ENCODE results near the gene FAM168A. TPM values are rescaled to one million over a fixed set of nuclear protein-coding genes. Genes with fewer than 3 reads are reported as not detected.
A peak's percentile ranks its signal among the peaks of the same experiment; 100 is the strongest.

FAM168A gene
- total RNA-seq, 1 experiment from 2014 or later = 13.8 TPM

- intact Hi-C loops (cut with micrococcal nuclease) = no loop called here
- H3K4me1 Mint-ChIP-seq (ENCODE audit: insufficient read depth, unreplicated experiment) = no peaks in the 10 kb centered on the region
- BruUV-seq (replicated peaks) = no TSS peak
- H3K4me3 Mint-ChIP-seq (ENCODE audit: unreplicated experiment) = no peak overlapping the region
- no peak overlapping the region for H3K27ac Mint-ChIP-seq (ENCODE audit: low read depth, unreplicated experiment)
- TF ChIP-seq CTCF (IDR thresholded peaks at IDR 0.05; ENCODE audit: unreplicated experiment) = no peak
- no peak for DNase-seq (ENCODE audit: unreplicated experiment)
- CTCF ChIA-PET = interaction anchor here (0.7 kb wide), 1 partner anchor 52 kb away, joined by 3 read pairs; no protein-coding TSS in a partner anchor
- POLR2A ChIA-PET = no interaction called here
- H3K9me3 Mint-ChIP-seq (ENCODE audit: unreplicated experiment) = no peaks in the 10 kb centered on the region
- no peaks in the 10 kb centered on the region for H3K36me3 Mint-ChIP-seq (ENCODE audit: insufficient read depth, unreplicated experiment)
- no peaks in the 10 kb centered on the region for H3K27me3 Mint-ChIP-seq (ENCODE audit: insufficient read depth, unreplicated experiment)
Measured at GRCh38 chr11:73532310-73532709, 65.6 kb downstream of the FAM168A start.

GRCh38 chr11:73531386-73531785 lies 66.5 kb downstream of the FAM168A start:
- ChIA-PET POLR2A (interaction anchor here (1.1 kb wide), 1 partner anchor 9 kb away, joined by 3 read pairs; no protein-coding TSS in a partner anchor), CTCF (interaction anchor here (0.5 to 0.6 kb wide), 2 partner anchors 37 to 72 kb away, joined by 3 read pairs; no protein-coding TSS in a partner anchor)
- Mint-ChIP-seq H3K4me1 (ENCODE audit: insufficient read depth, unreplicated experiment) (no peaks in the 10 kb centered on the region), H3K36me3 (ENCODE audit: insufficient read depth, unreplicated experiment) (no peaks in the 10 kb centered on the region), H3K4me3 (ENCODE audit: unreplicated experiment) (no peak overlapping the region), H3K9me3 (ENCODE audit: unreplicated experiment) (no peaks in the 10 kb centered on the region), H3K27ac (ENCODE audit: low read depth, unreplicated experiment) (no peak overlapping the region), H3K27me3 (ENCODE audit: insufficient read depth, unreplicated experiment) (no peaks in the 10 kb centered on the region)
- BruUV-seq (replicated peaks) = no TSS peak
- intact Hi-C loops (cut with micrococcal nuclease) = no loop called here
- no peak for TF ChIP-seq CTCF (IDR thresholded peaks at IDR 0.05; ENCODE audit: unreplicated experiment)
- DNase-seq (ENCODE audit: unreplicated experiment) = no peak

- Mint-ChIP-seq H3K27ac (ENCODE audit: low read depth, unreplicated experiment) (no peak overlapping the region), H3K9me3 (ENCODE audit: unreplicated experiment) (no peaks in the 10 kb centered on the region), H3K4me1 (ENCODE audit: insufficient read depth, unreplicated experiment) (no peaks in the 10 kb centered on the region), H3K36me3 (ENCODE audit: insufficient read depth, unreplicated experiment) (no peaks in the 10 kb centered on the region), H3K27me3 (ENCODE audit: insufficient read depth, unreplicated experiment) (no peaks in the 10 kb centered on the region), H3K4me3 (ENCODE audit: unreplicated experiment) (no peak overlapping the region)
- peak; percentile 6 for TF ChIP-seq CTCF (IDR thresholded peaks at IDR 0.05; ENCODE audit: unreplicated experiment)
- CTCF ChIA-PET = interaction anchor here (1.0 kb wide), 1 partner anchor 100 kb away, joined by 3 read pairs; no protein-coding TSS in a partner anchor
- intact Hi-C loops (cut with micrococcal nuclease) = no loop called here
- peak; percentile 12 for DNase-seq (ENCODE audit: unreplicated experiment)
- BruUV-seq (replicated peaks) = no TSS peak
- POLR2A ChIA-PET = interaction anchor here (1.1 kb wide), 1 partner anchor 8 kb away, joined by 3 read pairs; no protein-coding TSS in a partner anchor
Measured at GRCh38 chr11:73530109-73530508, 67.8 kb downstream of the FAM168A start.

GRCh38 chr11:73529204-73529530 lies 68.7 kb downstream of the FAM168A start:
- intact Hi-C loops (cut with micrococcal nuclease) = no loop called here
- Mint-ChIP-seq H3K36me3 (ENCODE audit: insufficient read depth, unreplicated experiment) (no peaks in the 10 kb centered on the region), H3K27ac (ENCODE audit: low read depth, unreplicated experiment) (no peak overlapping the region), H3K4me3 (ENCODE audit: unreplicated experiment) (no peak overlapping the region), H3K4me1 (ENCODE audit: insufficient read depth, unreplicated experiment) (no peaks in the 10 kb centered on the region), H3K9me3 (ENCODE audit: unreplicated experiment) (no peaks in the 10 kb centered on the region), H3K27me3 (ENCODE audit: insufficient read depth, unreplicated experiment) (no peaks in the 10 kb centered on the region)
- POLR2A ChIA-PET = interaction anchor here (0.6 to 1.2 kb wide), 4 partner anchors 17 to 1416 kb away, joined by 3 to 5 read pairs (median 3); no protein-coding TSS in a partner anchor
- CTCF ChIA-PET = interaction anchor here (0.6 to 1.6 kb wide), 7 partner anchors 12 to 130 kb away, joined by 3 to 7 read pairs (median 3); no protein-coding TSS in a partner anchor
- DNase-seq (ENCODE audit: unreplicated experiment) = no peak
- no peak for TF ChIP-seq CTCF (IDR thresholded peaks at IDR 0.05; ENCODE audit: unreplicated experiment)
- no TSS peak for BruUV-seq (replicated peaks)

Data from MCF 10A (cell line).